ENCODE data around the gene TBX4.

GRCh38 chr17:61448042-61448441 is 4.2 kb upstream of the TBX4 start:
- TF ChIP-seq FOXP2 (optimal IDR thresholded peaks at IDR 0.05; ENCODE audit: control extremely low read depth, extremely low read length, insufficient read depth) (no peak), POLR2AphosphoS5 (IDR thresholded peaks at IDR 0.05; ENCODE audit: borderline replicate concordance, low read depth, low read length) (no peak), EZH2 (IDR thresholded peaks at IDR 0.05) (no peak)
